A673 (cell line): ENCODE results near the gene CHST2. TPM values are rescaled to one million over a fixed set of nuclear protein-coding genes. Genes with fewer than 3 reads are reported as not detected.

ENCODE experiments used
- BruUV-seq: library from RNA; stranded (reverse); fragments of 400-500 nt; replicated peaks from 2 replicates; lab custom pipeline; 2021; lab: Mats Ljungman, UMichigan
- CTCF ChIA-PET: fragments of 300-600 bp; sonication (Branson Sonifier 250); formaldehyde crosslinking; loops from one replicate; lab custom pipeline; 2022; ENCODE audit warnings: antibody characterized with exemption; lab: Charles Lee
- POLR2A ChIA-PET: fragments of 300-600 bp; sonication (Branson Sonifier 250); formaldehyde crosslinking; loops from one replicate; lab custom pipeline; 2022; ENCODE audit warnings: antibody characterized with exemption; ENCODE audit not compliant: low non-redundant PET; lab: Charles Lee
- DNase-seq: peaks from one replicate; pipeline ENCODE4 v3.0.0-alpha.2; 2015; ENCODE audit warnings: low spot score
- H3K27ac ChIP-seq: fragments of 200-600 bp; sonication (generic); 2 replicates; pipeline ENCODE4 v1.5.1; 2016; ENCODE audit warnings: mixed run types, low read depth, mild to moderate bottlenecking, mixed read lengths, antibody characterized with exemption, low read length; ENCODE audit not compliant: poor library complexity, severe bottlenecking
- H3K27me3 ChIP-seq: fragments of 200-600 bp; sonication (generic); replicated peaks from 2 replicates; pipeline ENCODE4 v1.6.1; 2017; ENCODE audit warnings: mixed run types, low read depth, mild to moderate bottlenecking, mixed read lengths, antibody characterized with exemption, low read length; ENCODE audit not compliant: insufficient read depth, poor library complexity
- H3K36me3 ChIP-seq: fragments of 200-600 bp; sonication (generic); 2 replicates; pipeline ENCODE4 v1.6.1; 2016; ENCODE audit warnings: mixed run types, mild to moderate bottlenecking, mixed read lengths, antibody characterized with exemption, low read length; ENCODE audit not compliant: insufficient read depth, poor library complexity, severe bottlenecking
- H3K4me1 ChIP-seq: fragments of 200-600 bp; sonication (generic); 2 replicates; pipeline ENCODE4 v1.6.1; 2017; ENCODE audit warnings: mixed run types, mild to moderate bottlenecking, mixed read lengths, antibody characterized with exemption, low read length; ENCODE audit not compliant: insufficient read depth, poor library complexity, severe bottlenecking
- H3K4me3 ChIP-seq: fragments of 200-600 bp; sonication (generic); 2 replicates; pipeline ENCODE4 v1.5.1; 2016; ENCODE audit warnings: low read depth, mixed run types, mild to moderate bottlenecking, mixed read lengths, low read length; ENCODE audit not compliant: poor library complexity, severe bottlenecking
- H3K9me3 ChIP-seq: fragments of 200-600 bp; sonication (generic); 2 replicates; pipeline ENCODE4 v1.6.1; 2016; ENCODE audit warnings: mixed run types, low read depth, mild to moderate bottlenecking, mixed read lengths, antibody characterized with exemption, low read length; ENCODE audit not compliant: poor library complexity, severe bottlenecking
- EZH2 ChIP-seq: fragments of 200-600 bp; sonication (generic); IDR thresholded peaks from 2 replicates; pipeline ENCODE4 v1.6.1; 2017; ENCODE audit warnings: borderline replicate concordance, low read depth, mild to moderate bottlenecking, mixed read lengths, antibody characterized with exemption, low read length; ENCODE audit not compliant: poor library complexity, severe bottlenecking
- intact Hi-C: fragments of 100-400 bp; cut with micrococcal nuclease; formaldehyde crosslinking; loops from one replicate; pipeline ENCODE4 v1.10.0; 2022; ENCODE audit not compliant: unreplicated experiment
- total RNA-seq: library from RNA; stranded (reverse); gene quantifications from 2 replicates; pipeline ENCODE4 v1.2.3, GENCODE V29; 2021
- TF ChIP-seq, protein P1 (sequence below): fragments of 300-800, 200-600 bp; sonication (generic); conservative IDR thresholded peaks from 2 replicates; pipeline ENCODE4 v1.5.1; 2017; ENCODE audit warnings: low read depth, mild to moderate bottlenecking, antibody characterized with exemption, low read length, moderate library complexity, mixed read lengths

CHST2 gene
- total RNA-seq, 1 experiment from 2014 or later, result 0.64 TPM

DNA sequence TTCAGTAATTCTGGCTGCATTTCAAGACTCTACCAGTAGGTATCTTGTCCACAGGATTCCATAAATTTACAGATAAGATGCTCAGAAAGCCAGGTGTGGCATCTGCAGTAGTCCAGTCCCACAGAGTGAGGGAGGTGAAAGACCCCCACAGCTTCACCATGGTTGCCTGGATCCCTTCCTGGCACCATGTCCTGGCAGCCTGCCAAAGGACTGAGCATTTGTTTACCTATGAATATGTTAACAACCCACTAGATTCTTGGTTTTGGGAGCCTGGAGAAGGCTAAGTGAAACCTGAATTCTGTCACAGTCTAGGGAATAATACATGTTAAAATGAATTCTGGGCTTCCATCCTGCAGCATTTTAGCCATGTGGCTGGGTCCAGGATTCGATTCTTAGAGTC is 14.9 kb downstream of the CHST2 start:
- peak; percentile 26 for DNase-seq
- no TSS peak for BruUV-seq

DNA sequence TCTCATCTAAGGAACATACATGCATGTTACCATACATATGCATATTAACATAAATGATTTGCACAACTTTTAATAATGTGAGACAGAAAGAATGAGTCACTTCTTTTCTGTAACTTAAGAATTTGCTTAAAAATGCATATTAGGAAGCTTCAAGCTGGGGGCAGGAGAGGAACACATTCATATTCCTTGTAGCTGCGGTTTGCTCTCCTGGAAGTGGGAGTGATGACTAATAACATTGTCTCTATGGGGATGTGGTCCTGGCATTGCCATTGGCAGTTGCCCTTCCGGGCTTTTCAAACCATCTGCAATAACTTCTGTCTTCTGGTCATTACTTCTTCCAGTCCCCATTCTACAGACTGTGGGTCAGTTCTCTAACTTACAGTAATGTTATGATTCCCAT is 15.6 kb downstream of the CHST2 start:
- H3K4me1 ChIP-seq, result peaks cover 4% of the 10 kb centered on the region
- BruUV-seq, result no TSS peak
- H3K9me3 ChIP-seq, result no peaks in the 10 kb centered on the region
- no peaks in the 10 kb centered on the region for H3K36me3 ChIP-seq
- H3K27ac ChIP-seq, result no peak overlapping the region
- TF ChIP-seq, protein P1, sequence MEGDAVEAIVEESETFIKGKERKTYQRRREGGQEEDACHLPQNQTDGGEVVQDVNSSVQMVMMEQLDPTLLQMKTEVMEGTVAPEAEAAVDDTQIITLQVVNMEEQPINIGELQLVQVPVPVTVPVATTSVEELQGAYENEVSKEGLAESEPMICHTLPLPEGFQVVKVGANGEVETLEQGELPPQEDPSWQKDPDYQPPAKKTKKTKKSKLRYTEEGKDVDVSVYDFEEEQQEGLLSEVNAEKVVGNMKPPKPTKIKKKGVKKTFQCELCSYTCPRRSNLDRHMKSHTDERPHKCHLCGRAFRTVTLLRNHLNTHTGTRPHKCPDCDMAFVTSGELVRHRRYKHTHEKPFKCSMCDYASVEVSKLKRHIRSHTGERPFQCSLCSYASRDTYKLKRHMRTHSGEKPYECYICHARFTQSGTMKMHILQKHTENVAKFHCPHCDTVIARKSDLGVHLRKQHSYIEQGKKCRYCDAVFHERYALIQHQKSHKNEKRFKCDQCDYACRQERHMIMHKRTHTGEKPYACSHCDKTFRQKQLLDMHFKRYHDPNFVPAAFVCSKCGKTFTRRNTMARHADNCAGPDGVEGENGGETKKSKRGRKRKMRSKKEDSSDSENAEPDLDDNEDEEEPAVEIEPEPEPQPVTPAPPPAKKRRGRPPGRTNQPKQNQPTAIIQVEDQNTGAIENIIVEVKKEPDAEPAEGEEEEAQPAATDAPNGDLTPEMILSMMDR, result no peak
- intact Hi-C loops, result no loop called here
- POLR2A ChIA-PET, result no interaction called here
- no peaks in the 10 kb centered on the region for H3K27me3 ChIP-seq
- no peak overlapping the region for H3K4me3 ChIP-seq
- peak; percentile 86 for DNase-seq
- CTCF ChIA-PET, result no interaction called here

More for the DNA sequence above, 14.9 kb downstream of the CHST2 start:
- no peaks in the 10 kb centered on the region for H3K36me3 ChIP-seq
- no peaks in the 10 kb centered on the region for H3K9me3 ChIP-seq
- no peak overlapping the region for H3K27ac ChIP-seq
- POLR2A ChIA-PET, result no interaction called here
- no peaks in the 10 kb centered on the region for H3K27me3 ChIP-seq
- intact Hi-C loops, result no loop called here
- H3K4me1 ChIP-seq, result peaks cover 4% of the 10 kb centered on the region
- TF ChIP-seq, protein P1, result no peak
- CTCF ChIA-PET, result no interaction called here
- no peak overlapping the region for H3K4me3 ChIP-seq

DNA sequence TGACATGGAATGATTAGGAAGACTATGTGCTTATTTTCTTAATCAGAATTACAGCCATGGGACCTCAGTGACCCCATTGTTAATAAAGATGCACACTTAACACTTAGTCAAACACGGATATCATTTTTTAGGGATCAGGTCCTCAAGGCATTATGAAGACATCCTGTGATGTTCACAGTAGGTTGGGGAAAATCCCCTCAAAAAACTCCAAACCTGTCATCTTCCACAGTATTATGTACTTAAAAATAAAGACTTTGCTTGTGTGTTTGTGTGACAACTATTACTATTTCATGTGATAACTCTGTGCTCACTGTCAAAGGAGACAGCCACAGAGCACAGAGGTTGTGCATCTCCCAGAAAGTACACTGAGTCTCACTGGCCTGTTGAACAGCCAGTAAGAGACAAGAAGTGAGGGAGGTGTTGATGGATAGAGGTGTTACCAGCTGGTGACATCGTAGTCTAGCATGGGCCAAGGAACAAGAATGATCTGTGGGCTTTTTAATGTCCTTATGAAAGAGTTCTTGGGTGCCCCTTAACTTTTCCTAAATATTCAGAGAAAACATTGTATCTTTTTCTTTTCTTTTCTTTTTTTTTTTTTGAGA is 18.0 kb downstream of the CHST2 start:
- BruUV-seq, result no TSS peak
- no peaks in the 10 kb centered on the region for H3K27me3 ChIP-seq
- no peak overlapping the region for H3K27ac ChIP-seq
- ChIA-PET POLR2A (no interaction called here), CTCF (no interaction called here)
- intact Hi-C loops, result no loop called here
- no peak for DNase-seq
- H3K4me1 ChIP-seq, result peaks cover 4% of the 10 kb centered on the region
- H3K4me3 ChIP-seq, result no peak overlapping the region
- no peaks in the 10 kb centered on the region for H3K9me3 ChIP-seq
- no peaks in the 10 kb centered on the region for H3K36me3 ChIP-seq
- no peak for TF ChIP-seq EZH2
- TF ChIP-seq, protein P1, result no peak
